GM12878 (cell line): ENCODE data around the gene GMIP. TPM values are rescaled to one million over a fixed set of nuclear protein-coding genes. Genes with fewer than 3 reads are reported as not detected.

Source experiments
- BHLHE40 ChIP-seq, 2 experiments: fragments of 450-650 bp in 1 of 2; IDR thresholded peaks; 2 replicates each; pipeline ENCODE4 v1.6.1; 2011 to 2017; ENCODE audit warnings: low read depth in 2 of 2, borderline replicate concordance in 1 of 2, improper control_type of control experiment in 1 of 2, low read length in 1 of 2, mild to moderate bottlenecking in 1 of 2
- CBFB ChIP-seq: IDR thresholded peaks from 2 replicates; pipeline ENCODE4 v1.6.1; 2016; ENCODE audit warnings: antibody characterized with exemption, low read depth
- EP300 ChIP-seq, 2 experiments: fragments of 150-350 bp in 1 of 2; IDR thresholded peaks; 2 replicates each; pipeline ENCODE4 v1.6.1; 2011 to 2012; ENCODE audit warnings: low read depth in 2 of 2, low read length in 2 of 2, borderline replicate concordance in 1 of 2, improper control_type of control experiment in 1 of 2, inconsistent platforms in 1 of 2; ENCODE audit not compliant: control insufficient read depth in 1 of 2
- ETV6 ChIP-seq, 2 experiments: fragments of 450-650 bp in 1 of 2; IDR thresholded peaks in 1 of 2; conservative IDR thresholded peaks in 1 of 2; 2 replicates each; pipeline ENCODE4 v1.6.1; 2014; ENCODE audit warnings: antibody characterized with exemption in 1 of 2, borderline replicate concordance in 1 of 2, low read depth in 1 of 2, mild to moderate bottlenecking in 1 of 2, moderate library complexity in 1 of 2
- GABPA ChIP-seq: IDR thresholded peaks from 2 replicates; pipeline ENCODE4 v1.6.1; 2014; ENCODE audit warnings: antibody characterized with exemption, low read depth, mild to moderate bottlenecking, inconsistent platforms
- HDAC6 ChIP-seq: fragments of 200-600 bp; sonication (generic); IDR thresholded peaks from one replicate; pipeline ENCODE4 v1.8.0; 2017; ENCODE audit warnings: antibody characterized with exemption; ENCODE audit not compliant: unreplicated experiment
- MEF2A ChIP-seq: IDR thresholded peaks from 2 replicates; pipeline ENCODE4 v1.6.1; 2011; ENCODE audit warnings: low read depth, mild to moderate bottlenecking, low read length, moderate library complexity; ENCODE audit not compliant: insufficient read depth
- NR2F1 ChIP-seq: fragments of 450-650 bp; conservative IDR thresholded peaks from 2 replicates; pipeline ENCODE4 v1.6.1; 2017; ENCODE audit warnings: mild to moderate bottlenecking
- PML ChIP-seq: IDR thresholded peaks from 2 replicates; pipeline ENCODE4 v1.6.1; 2012; ENCODE audit warnings: low read length, inconsistent platforms
- RFX5 ChIP-seq: IDR thresholded peaks from 2 replicates; pipeline ENCODE4 v1.6.1; 2011; ENCODE audit warnings: low read depth, low read length, improper control_type of control experiment
- RUNX3 ChIP-seq: IDR thresholded peaks from 2 replicates; pipeline ENCODE4 v1.6.1; 2012; ENCODE audit warnings: low read length, inconsistent platforms
- SUZ12 ChIP-seq: fragments of 200-600 bp; sonication (generic); IDR thresholded peaks from one replicate; pipeline ENCODE4 v1.6.1; 2018; ENCODE audit warnings: antibody characterized with exemption, mild to moderate bottlenecking; ENCODE audit not compliant: unreplicated experiment
- ZBED1 ChIP-seq: IDR thresholded peaks from 2 replicates; pipeline ENCODE4 v1.6.1; 2016; ENCODE audit warnings: borderline replicate concordance
- polyA plus RNA-seq, 11 experiments: library from polyadenylated mRNA; depleted of rRNA in 4 of 11; unstranded in 6 of 11; stranded (reverse) in 5 of 11; fragments of >200 nt; fragmentation: Nextera tagmentation in 4 of 11; fragmentation: Illumina TruSeq in 1 of 11; extraction: Ambion mirVana in 4 of 11; extraction: Trizol in 1 of 11; gene quantifications; 1 replicate in 1 of 11; 2 replicates in 10 of 11; pipeline versions ENCODE4 v1.2.1 to v1.2.3, GENCODE V29; 2011 to 2016; ENCODE audit warnings: inconsistent platforms in 2 of 11, missing spikeins in 2 of 11, low read depth in 1 of 11
- total RNA-seq, 4 experiments: library from RNA; depleted of rRNA in 3 of 4; stranded (reverse); fragments of >200 nt in 3 of 4; fragmentation: Illumina TruSeq in 1 of 4; extraction: Trizol in 1 of 4; gene quantifications; 2 replicates each; pipeline versions ENCODE4 v1.2.1 to v1.2.3, GENCODE V29; 2013 to 2021
- TF ChIP-seq, protein P1 (sequence below): fragments of 450-650 bp; IDR thresholded peaks from 2 replicates; pipeline ENCODE4 v1.6.1; 2017; ENCODE audit warnings: mild to moderate bottlenecking, low read depth, inconsistent platforms; ENCODE audit not compliant: poor library complexity, severe bottlenecking
- TF ChIP-seq, protein P2 (sequence below): IDR thresholded peaks from 2 replicates; pipeline ENCODE4 v1.6.1; 2011; ENCODE audit warnings: low read depth, mild to moderate bottlenecking, low read length, moderate library complexity, borderline replicate concordance; ENCODE audit errors: extremely low read depth
- TF ChIP-seq, protein P3 (sequence below): fragments of 150-350 bp; IDR thresholded peaks from 2 replicates; pipeline ENCODE4 v1.6.1; 2014; ENCODE audit warnings: mild to moderate bottlenecking, low read depth, low read length
- TF ChIP-seq, protein P4 (sequence below): fragments of 450-650 bp; formaldehyde crosslinking; IDR thresholded peaks from 2 replicates; pipeline ENCODE4 v1.5.0; 2022; ENCODE audit warnings: mild to moderate bottlenecking, missing genetic modification characterization
- TF ChIP-seq, protein P5 (sequence below): IDR thresholded peaks from 2 replicates; pipeline ENCODE4 v1.6.1; 2012; ENCODE audit warnings: low read length, inconsistent platforms
- TF ChIP-seq, protein P6 (sequence below): fragments of 450-650 bp; IDR thresholded peaks from 2 replicates; pipeline ENCODE4 v1.6.1; 2016; ENCODE audit warnings: mild to moderate bottlenecking

GMIP gene
- total and polyA plus RNA-seq, 10 of the 15 experiments (the other 5 are each of a cell fraction or from before 2014, with no cell fraction given): 1.5 to 63.5 (median 22.3) TPM

DNA sequence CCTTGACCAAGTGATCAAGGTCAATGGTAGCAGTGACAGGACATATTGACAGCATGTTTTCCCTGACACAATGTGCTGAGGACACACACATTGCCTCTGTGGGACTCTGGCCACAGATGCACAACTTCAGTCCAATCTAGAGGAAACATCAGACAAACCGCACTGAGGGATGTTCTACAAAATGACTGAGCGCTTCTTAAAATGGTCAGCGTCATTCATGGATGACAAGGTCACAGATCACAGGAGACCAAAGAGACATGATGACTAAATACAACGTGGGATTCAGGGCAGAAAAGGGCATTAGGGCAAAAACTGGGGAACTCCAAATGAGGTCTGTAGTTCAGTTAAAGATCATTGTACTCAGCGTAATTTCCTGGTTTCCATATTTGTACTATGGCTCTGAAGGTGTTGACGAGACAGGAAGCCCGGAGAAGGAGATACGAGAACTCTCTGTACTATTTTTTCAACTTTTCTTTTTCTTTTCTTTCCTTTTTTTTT, 45.6 kb downstream of the GMIP start (continued):
- TF ChIP-seq, protein P1, sequence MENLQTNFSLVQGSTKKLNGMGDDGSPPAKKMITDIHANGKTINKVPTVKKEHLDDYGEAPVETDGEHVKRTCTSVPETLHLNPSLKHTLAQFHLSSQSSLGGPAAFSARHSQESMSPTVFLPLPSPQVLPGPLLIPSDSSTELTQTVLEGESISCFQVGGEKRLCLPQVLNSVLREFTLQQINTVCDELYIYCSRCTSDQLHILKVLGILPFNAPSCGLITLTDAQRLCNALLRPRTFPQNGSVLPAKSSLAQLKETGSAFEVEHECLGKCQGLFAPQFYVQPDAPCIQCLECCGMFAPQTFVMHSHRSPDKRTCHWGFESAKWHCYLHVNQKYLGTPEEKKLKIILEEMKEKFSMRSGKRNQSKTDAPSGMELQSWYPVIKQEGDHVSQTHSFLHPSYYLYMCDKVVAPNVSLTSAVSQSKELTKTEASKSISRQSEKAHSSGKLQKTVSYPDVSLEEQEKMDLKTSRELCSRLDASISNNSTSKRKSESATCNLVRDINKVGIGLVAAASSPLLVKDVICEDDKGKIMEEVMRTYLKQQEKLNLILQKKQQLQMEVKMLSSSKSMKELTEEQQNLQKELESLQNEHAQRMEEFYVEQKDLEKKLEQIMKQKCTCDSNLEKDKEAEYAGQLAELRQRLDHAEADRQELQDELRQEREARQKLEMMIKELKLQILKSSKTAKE: peak; percentile 73
- peak; percentile 83 to 87; a peak in 3 of 4 replicates for TF ChIP-seq EP300 (IDR thresholded peaks at IDR 0.05; ENCODE audit: borderline replicate concordance in 1 of 2, control insufficient read depth in 1 of 2, low read depth in 2 of 2, low read length in 2 of 2)
- TF ChIP-seq SUZ12: no peak
- peak; percentile 92; the same call in 1 of the 2 replicates for TF ChIP-seq CBFB
- TF ChIP-seq, protein P2, sequence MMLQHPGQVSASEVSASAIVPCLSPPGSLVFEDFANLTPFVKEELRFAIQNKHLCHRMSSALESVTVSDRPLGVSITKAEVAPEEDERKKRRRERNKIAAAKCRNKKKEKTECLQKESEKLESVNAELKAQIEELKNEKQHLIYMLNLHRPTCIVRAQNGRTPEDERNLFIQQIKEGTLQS: no peak
- TF ChIP-seq ETV6 (conservative IDR thresholded peaks at IDR 0.05 in 1 of 2, IDR thresholded peaks at IDR 0.05 in 1 of 2; ENCODE audit: borderline replicate concordance in 1 of 2, low read depth in 1 of 2): peak in 1 of 2 experiments; percentile 82; a peak in 2 of 4 replicates
- peak; percentile 98 for TF ChIP-seq RUNX3
- TF ChIP-seq, protein P3, sequence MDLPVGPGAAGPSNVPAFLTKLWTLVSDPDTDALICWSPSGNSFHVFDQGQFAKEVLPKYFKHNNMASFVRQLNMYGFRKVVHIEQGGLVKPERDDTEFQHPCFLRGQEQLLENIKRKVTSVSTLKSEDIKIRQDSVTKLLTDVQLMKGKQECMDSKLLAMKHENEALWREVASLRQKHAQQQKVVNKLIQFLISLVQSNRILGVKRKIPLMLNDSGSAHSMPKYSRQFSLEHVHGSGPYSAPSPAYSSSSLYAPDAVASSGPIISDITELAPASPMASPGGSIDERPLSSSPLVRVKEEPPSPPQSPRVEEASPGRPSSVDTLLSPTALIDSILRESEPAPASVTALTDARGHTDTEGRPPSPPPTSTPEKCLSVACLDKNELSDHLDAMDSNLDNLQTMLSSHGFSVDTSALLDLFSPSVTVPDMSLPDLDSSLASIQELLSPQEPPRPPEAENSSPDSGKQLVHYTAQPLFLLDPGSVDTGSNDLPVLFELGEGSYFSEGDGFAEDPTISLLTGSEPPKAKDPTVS: no peak
- TF ChIP-seq ZBED1: peak; percentile 42; the same call in 1 of the 2 replicates
- peak; percentile 56 to 67; a peak in 3 of 4 replicates for TF ChIP-seq BHLHE40 (IDR thresholded peaks at IDR 0.05; ENCODE audit: borderline replicate concordance in 1 of 2, low read depth in 2 of 2, low read length in 1 of 2)
- TF ChIP-seq, protein P4, sequence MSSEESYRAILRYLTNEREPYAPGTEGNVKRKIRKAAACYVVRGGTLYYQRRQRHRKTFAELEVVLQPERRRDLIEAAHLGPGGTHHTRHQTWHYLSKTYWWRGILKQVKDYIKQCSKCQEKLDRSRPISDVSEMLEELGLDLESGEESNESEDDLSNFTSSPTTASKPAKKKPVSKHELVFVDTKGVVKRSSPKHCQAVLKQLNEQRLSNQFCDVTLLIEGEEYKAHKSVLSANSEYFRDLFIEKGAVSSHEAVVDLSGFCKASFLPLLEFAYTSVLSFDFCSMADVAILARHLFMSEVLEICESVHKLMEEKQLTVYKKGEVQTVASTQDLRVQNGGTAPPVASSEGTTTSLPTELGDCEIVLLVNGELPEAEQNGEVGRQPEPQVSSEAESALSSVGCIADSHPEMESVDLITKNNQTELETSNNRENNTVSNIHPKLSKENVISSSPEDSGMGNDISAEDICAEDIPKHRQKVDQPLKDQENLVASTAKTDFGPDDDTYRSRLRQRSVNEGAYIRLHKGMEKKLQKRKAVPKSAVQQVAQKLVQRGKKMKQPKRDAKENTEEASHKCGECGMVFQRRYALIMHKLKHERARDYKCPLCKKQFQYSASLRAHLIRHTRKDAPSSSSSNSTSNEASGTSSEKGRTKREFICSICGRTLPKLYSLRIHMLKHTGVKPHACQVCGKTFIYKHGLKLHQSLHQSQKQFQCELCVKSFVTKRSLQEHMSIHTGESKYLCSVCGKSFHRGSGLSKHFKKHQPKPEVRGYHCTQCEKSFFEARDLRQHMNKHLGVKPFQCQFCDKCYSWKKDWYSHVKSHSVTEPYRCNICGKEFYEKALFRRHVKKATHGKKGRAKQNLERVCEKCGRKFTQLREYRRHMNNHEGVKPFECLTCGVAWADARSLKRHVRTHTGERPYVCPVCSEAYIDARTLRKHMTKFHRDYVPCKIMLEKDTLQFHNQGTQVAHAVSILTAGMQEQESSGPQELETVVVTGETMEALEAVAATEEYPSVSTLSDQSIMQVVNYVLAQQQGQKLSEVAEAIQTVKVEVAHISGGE (CRISPR knock-in tag): no peak
- TF ChIP-seq GABPA: no peak
- no peak for TF ChIP-seq RFX5
- peak; percentile 74 for TF ChIP-seq MEF2A
- TF ChIP-seq, protein P5, sequence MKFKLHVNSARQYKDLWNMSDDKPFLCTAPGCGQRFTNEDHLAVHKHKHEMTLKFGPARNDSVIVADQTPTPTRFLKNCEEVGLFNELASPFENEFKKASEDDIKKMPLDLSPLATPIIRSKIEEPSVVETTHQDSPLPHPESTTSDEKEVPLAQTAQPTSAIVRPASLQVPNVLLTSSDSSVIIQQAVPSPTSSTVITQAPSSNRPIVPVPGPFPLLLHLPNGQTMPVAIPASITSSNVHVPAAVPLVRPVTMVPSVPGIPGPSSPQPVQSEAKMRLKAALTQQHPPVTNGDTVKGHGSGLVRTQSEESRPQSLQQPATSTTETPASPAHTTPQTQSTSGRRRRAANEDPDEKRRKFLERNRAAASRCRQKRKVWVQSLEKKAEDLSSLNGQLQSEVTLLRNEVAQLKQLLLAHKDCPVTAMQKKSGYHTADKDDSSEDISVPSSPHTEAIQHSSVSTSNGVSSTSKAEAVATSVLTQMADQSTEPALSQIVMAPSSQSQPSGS: peak; percentile 93
- peak; percentile 53; the same call in 1 of the 2 replicates for TF ChIP-seq PML
- TF ChIP-seq, protein P6, sequence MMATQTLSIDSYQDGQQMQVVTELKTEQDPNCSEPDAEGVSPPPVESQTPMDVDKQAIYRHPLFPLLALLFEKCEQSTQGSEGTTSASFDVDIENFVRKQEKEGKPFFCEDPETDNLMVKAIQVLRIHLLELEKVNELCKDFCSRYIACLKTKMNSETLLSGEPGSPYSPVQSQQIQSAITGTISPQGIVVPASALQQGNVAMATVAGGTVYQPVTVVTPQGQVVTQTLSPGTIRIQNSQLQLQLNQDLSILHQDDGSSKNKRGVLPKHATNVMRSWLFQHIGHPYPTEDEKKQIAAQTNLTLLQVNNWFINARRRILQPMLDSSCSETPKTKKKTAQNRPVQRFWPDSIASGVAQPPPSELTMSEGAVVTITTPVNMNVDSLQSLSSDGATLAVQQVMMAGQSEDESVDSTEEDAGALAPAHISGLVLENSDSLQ: peak; percentile 83
- TF ChIP-seq HDAC6: no peak
- TF ChIP-seq NR2F1: peak; percentile 99
